WI38 (cell line): ENCODE results near the gene CPNE2.
"Not testable (repeated sequence)": the region's sequence is repeated elsewhere in the genome, so short reads cannot be mapped to it uniquely, and the experiment has no call there.

Source experiments
- H3K4me3 ChIP-seq: 2 replicates; pipeline ENCODE4 v1.5.1; 2011; ENCODE audit warnings: low read depth, mild to moderate bottlenecking, control low read depth, low read length
- CTCF ChIP-seq: IDR thresholded peaks from 2 replicates; pipeline ENCODE4 v1.5.1; 2012; ENCODE audit warnings: low read depth, mild to moderate bottlenecking, control low read depth, low read length

The CPNE2 gene

GRCh38 chr16:57100445-57100844 is 8.1 kb downstream of the CPNE2 start:
- no peak overlapping the region for H3K4me3 ChIP-seq
- no peak for TF ChIP-seq CTCF

GRCh38 chr16:57102888-57103851 is 10.8 kb downstream of the CPNE2 start:
- no peak overlapping the region for H3K4me3 ChIP-seq
- no peak for TF ChIP-seq CTCF

GRCh38 chr16:57104706-57105105 is 12.3 kb downstream of the CPNE2 start:
- H3K4me3 ChIP-seq: no peak overlapping the region
- TF ChIP-seq CTCF: no peak

GRCh38 chr16:57105184-57105583 is 12.8 kb downstream of the CPNE2 start:
- no peak overlapping the region for H3K4me3 ChIP-seq
- TF ChIP-seq CTCF: no peak

GRCh38 chr16:57106767-57107166 is 14.4 kb downstream of the CPNE2 start:
- H3K4me3 ChIP-seq: no peak overlapping the region
- TF ChIP-seq CTCF: no peak

GRCh38 chr16:57107321-57107922 is 15.0 kb downstream of the CPNE2 start:
- no peak overlapping the region for H3K4me3 ChIP-seq
- no peak for TF ChIP-seq CTCF

- H3K4me3 ChIP-seq: no peak overlapping the region
- TF ChIP-seq CTCF: no peak
Observed at GRCh38 chr16:57108432-57108831, 16.0 kb downstream of the CPNE2 start.

- H3K4me3 ChIP-seq: not testable (repeated sequence)
Observed at GRCh38 chr16:57109259-57110105, 17.1 kb downstream of the CPNE2 start.
